ENCODE results near the gene KCNQ2. TPM values are rescaled to one million over a fixed set of nuclear protein-coding genes. Genes with fewer than 3 reads are reported as not detected.

The KCNQ2 gene
- total RNA-seq, 2 donors from 2014 or later = 0.19 to 0.27 TPM

DNA sequence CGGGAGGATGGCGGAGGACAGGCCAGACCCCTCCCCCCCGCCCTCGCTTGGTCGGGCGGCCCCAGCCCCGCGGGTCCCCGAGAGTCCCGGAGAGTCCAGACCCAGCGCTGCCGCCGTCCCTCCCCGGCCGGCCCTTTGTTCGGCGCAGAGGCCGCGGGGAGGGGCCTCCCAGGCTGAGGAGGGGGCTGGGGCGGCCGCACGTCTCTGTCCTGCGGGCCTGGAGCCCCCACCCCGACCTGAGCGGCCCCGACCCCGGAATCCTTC lies 806 bp downstream of the KCNQ2 start:
- intact Hi-C loops (cut with DNase I) = no loop called here
- peaks cover 32% of the 10 kb centered on the region for H3K27me3 ChIP-seq
- H3K4me3 ChIP-seq = no peak overlapping the region
- H3K9ac ChIP-seq (ENCODE audit: low read depth in 2 of 2, low read length in 2 of 2) = no peak overlapping the region
- TF ChIP-seq, protein P1, sequence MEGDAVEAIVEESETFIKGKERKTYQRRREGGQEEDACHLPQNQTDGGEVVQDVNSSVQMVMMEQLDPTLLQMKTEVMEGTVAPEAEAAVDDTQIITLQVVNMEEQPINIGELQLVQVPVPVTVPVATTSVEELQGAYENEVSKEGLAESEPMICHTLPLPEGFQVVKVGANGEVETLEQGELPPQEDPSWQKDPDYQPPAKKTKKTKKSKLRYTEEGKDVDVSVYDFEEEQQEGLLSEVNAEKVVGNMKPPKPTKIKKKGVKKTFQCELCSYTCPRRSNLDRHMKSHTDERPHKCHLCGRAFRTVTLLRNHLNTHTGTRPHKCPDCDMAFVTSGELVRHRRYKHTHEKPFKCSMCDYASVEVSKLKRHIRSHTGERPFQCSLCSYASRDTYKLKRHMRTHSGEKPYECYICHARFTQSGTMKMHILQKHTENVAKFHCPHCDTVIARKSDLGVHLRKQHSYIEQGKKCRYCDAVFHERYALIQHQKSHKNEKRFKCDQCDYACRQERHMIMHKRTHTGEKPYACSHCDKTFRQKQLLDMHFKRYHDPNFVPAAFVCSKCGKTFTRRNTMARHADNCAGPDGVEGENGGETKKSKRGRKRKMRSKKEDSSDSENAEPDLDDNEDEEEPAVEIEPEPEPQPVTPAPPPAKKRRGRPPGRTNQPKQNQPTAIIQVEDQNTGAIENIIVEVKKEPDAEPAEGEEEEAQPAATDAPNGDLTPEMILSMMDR (IDR thresholded peaks at IDR 0.05) = no peak
- no peaks in the 10 kb centered on the region for H3K4me1 ChIP-seq
- no peaks in the 10 kb centered on the region for H3K36me3 ChIP-seq
- no peak for DNase-seq
- no peaks in the 10 kb centered on the region for H3K9me3 ChIP-seq
- H3K27ac ChIP-seq = no peak overlapping the region

DNA sequence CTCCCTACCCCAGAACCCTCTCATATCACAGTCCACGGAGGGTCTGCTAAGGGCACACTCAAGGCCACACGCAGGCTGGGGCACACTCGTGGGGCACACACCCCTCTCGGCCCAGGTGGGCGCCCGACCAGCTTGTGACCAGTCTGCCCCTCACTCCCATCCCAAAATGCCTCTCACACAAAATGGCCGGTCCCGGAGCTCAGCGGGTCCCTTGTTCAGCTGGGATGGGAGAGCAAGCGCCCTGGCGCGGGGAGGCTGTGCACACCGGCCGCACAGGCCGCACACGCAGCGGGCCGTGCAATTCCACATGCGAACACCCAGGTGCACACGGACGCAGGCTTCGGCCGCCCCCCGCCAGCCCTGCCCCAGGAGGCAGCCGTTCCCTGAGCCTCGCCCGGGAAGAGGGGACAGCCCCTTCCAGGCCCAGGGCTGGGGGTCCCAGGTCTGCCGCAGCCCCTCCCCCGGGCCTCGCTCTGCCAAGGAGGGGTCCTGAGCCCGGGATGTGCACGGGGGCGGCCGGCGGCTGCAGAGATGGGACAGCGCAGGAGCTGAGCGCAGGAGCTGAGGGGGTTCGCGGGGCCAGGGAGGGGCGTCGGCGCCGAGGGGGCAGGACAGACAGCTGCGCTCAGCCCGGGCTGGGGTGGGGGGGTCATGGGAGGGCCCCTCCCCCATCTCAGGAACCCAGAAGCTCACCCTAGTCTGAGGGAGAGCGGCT lies 1.3 kb downstream of the KCNQ2 start:
- peaks cover 32% of the 10 kb centered on the region for H3K27me3 ChIP-seq
- no peak overlapping the region for H3K9ac ChIP-seq (ENCODE audit: low read depth in 2 of 2, low read length in 2 of 2)
- no peak for DNase-seq
- no peaks in the 10 kb centered on the region for H3K4me1 ChIP-seq
- TF ChIP-seq, protein P1 (IDR thresholded peaks at IDR 0.05) = no peak
- intact Hi-C loops (cut with DNase I) = no loop called here
- no peak overlapping the region for H3K4me3 ChIP-seq
- H3K27ac ChIP-seq = no peak overlapping the region
- no peaks in the 10 kb centered on the region for H3K36me3 ChIP-seq
- H3K9me3 ChIP-seq = no peaks in the 10 kb centered on the region

DNA sequence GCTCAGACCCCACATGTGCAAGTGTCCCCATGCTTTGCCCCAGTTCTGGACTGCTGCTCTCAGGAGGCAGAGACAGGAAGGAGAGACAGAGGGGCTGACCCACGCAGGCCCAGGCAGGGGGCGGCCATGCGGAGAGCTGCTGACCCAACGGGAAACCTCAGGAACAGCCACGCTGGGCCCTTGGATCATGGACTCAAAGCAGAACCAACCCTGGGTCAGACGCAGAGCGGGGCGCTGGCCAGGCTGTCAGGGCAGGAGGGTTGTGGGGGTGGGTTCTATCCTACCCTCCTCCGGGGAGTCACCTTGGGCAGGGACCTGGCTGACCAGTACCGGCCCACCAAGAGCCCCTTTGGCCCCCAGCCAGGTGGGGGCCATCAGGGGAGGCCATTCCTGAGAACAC lies 2.0 kb downstream of the KCNQ2 start:
- H3K9me3 ChIP-seq = no peaks in the 10 kb centered on the region
- no peaks in the 10 kb centered on the region for H3K36me3 ChIP-seq
- H3K4me1 ChIP-seq = no peaks in the 10 kb centered on the region
- no peak for DNase-seq
- no peak overlapping the region for H3K27ac ChIP-seq
- no peak overlapping the region for H3K4me3 ChIP-seq
- no peak overlapping the region for H3K9ac ChIP-seq (ENCODE audit: low read depth in 2 of 2, low read length in 2 of 2)
- TF ChIP-seq, protein P1 (IDR thresholded peaks at IDR 0.05) = no peak
- intact Hi-C loops (cut with DNase I) = no loop called here
- peaks cover 32% of the 10 kb centered on the region for H3K27me3 ChIP-seq

DNA sequence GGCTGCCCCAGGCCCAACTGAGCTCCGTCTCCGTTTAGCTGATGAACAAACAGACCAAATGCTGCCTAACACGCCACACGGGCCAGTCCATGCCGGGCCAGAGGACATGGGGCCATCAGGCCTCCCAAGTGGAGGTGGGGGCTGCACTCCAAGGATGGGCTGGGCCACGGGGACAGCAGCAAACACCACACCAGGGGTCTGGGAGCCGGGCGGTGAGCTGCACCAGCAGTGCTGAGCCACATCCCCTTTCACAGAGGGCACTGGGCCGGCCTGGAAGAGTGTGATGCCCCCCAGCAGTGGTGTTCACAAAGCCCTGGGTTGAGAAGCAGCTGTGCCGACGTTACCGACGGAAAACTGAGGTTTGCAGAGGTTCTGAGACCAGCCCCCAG lies 2.7 kb downstream of the KCNQ2 start:
- no peak for DNase-seq
- no peaks in the 10 kb centered on the region for H3K4me1 ChIP-seq
- no peak overlapping the region for H3K4me3 ChIP-seq
- H3K9ac ChIP-seq (ENCODE audit: low read depth in 2 of 2, low read length in 2 of 2) = no peak overlapping the region
- H3K36me3 ChIP-seq = no peaks in the 10 kb centered on the region
- TF ChIP-seq, protein P1 (IDR thresholded peaks at IDR 0.05) = no peak
- peaks cover 32% of the 10 kb centered on the region for H3K27me3 ChIP-seq
- H3K9me3 ChIP-seq = no peaks in the 10 kb centered on the region
- no peak overlapping the region for H3K27ac ChIP-seq
- intact Hi-C loops (cut with DNase I) = no loop called here

DNA sequence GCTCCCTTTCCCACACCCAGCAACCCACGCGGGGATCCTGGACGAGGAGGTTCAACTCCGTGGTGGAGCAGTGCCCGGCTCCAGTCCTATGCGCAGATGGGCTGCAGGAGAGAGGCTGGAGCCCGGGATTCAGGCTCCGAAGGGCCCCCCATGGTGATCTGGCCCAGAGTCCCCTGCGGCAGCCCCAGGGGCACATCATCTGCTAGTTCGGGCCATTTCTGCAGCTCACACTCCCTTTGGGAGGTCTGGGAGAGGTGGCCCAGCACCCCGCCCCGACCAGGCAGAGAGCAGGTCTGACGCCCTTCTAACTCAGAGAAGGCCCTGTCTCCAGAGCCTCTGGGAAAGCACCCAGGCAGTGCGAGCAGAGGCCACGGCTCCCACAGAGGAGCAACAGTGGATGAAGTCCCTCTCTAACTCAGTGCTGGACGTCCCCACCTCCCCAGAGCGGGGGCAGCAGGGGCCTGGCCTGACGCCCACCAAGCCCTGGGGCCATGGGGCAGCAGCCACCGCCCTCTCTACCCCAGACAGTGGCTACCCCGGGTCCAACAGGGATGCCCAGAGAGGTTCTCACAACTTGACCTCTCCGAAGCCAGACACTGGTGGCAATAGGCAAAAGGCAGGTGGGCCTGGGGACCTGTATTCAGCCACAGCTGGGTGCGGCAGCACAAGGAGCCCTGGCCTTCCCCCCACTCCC lies 3.3 kb downstream of the KCNQ2 start:
- intact Hi-C loops (cut with DNase I) = no loop called here
- Histone ChIP-seq H3K36me3 (no peaks in the 10 kb centered on the region), H3K4me1 (no peaks in the 10 kb centered on the region), H3K9ac (ENCODE audit: low read depth in 2 of 2, low read length in 2 of 2) (no peak overlapping the region), H3K27me3 (peaks cover 31% of the 10 kb centered on the region), H3K9me3 (no peaks in the 10 kb centered on the region), H3K27ac (no peak overlapping the region), H3K4me3 (no peak overlapping the region)
- TF ChIP-seq, protein P1 (IDR thresholded peaks at IDR 0.05) = no peak
- no peak for DNase-seq
